Nephron (organoid): ENCODE measurements around the gene ECEL1.
"Not testable (repeated sequence)": the region's sequence is repeated elsewhere in the genome, so short reads cannot be mapped to it uniquely, and the experiment has no call there.

Source experiments
- H3K27ac Mint-ChIP-seq, 3 experiments: 2 replicates each; pipeline ENCODE4 v1.8.0; 2020; ENCODE audit warnings: mixed read lengths in 3 of 3, mild to moderate bottlenecking in 2 of 3, moderate library complexity in 1 of 3
- H3K27me3 Mint-ChIP-seq: 2 replicates; pipeline ENCODE4 v1.8.0; 2021; ENCODE audit warnings: low read depth, mild to moderate bottlenecking, moderate library complexity, mixed read lengths
- H3K36me3 Mint-ChIP-seq: 2 replicates; pipeline ENCODE4 v1.8.0; 2020; ENCODE audit warnings: low read depth, mixed read lengths
- H3K4me1 Mint-ChIP-seq: 2 replicates; pipeline ENCODE4 v1.8.0; 2020; ENCODE audit warnings: mixed read lengths
- H3K4me3 Mint-ChIP-seq, 3 experiments: 2 replicates each; pipeline ENCODE4 v1.8.0; 2020; ENCODE audit warnings: mild to moderate bottlenecking in 3 of 3, mixed read lengths in 3 of 3, moderate library complexity in 2 of 3
- H3K9me3 Mint-ChIP-seq: 2 replicates; pipeline ENCODE4 v1.8.0; 2020; ENCODE audit warnings: mixed read lengths
- CTCF ChIP-seq, 3 experiments: fragments of 200-600 bp; sonication (generic); IDR thresholded peaks; one replicate each; pipeline ENCODE4 v1.5.0; 2021; ENCODE audit warnings: antibody characterized with exemption in 3 of 3; ENCODE audit not compliant: unreplicated experiment in 3 of 3

ECEL1 gene

GRCh38 chr2:232436381-232437194 is 51.0 kb downstream of the ECEL1 start:
- H3K27me3 Mint-ChIP-seq: peaks cover 44% of the 10 kb centered on the region

GRCh38 chr2:232435805-232436204 is 51.8 kb downstream of the ECEL1 start:
- no peaks in the 10 kb centered on the region for H3K9me3 Mint-ChIP-seq
- no peaks in the 10 kb centered on the region for H3K4me1 Mint-ChIP-seq
- no peak overlapping the region for H3K4me3 Mint-ChIP-seq
- no peak overlapping the region for H3K27ac Mint-ChIP-seq
- peaks cover 45% of the 10 kb centered on the region for H3K27me3 Mint-ChIP-seq
- TF ChIP-seq CTCF (IDR thresholded peaks at IDR 0.05; ENCODE audit: unreplicated experiment in 3 of 3): no peak
- no peaks in the 10 kb centered on the region for H3K36me3 Mint-ChIP-seq

More at GRCh38 chr2:232436381-232437194, 51.0 kb downstream of the ECEL1 start:
- H3K9me3 Mint-ChIP-seq: no peaks in the 10 kb centered on the region
- no peak overlapping the region for H3K27ac Mint-ChIP-seq
- no peaks in the 10 kb centered on the region for H3K4me1 Mint-ChIP-seq
- no peak for TF ChIP-seq CTCF (IDR thresholded peaks at IDR 0.05; ENCODE audit: unreplicated experiment in 3 of 3)
- H3K36me3 Mint-ChIP-seq: no peaks in the 10 kb centered on the region
- H3K4me3 Mint-ChIP-seq: no peak overlapping the region

- no peak overlapping the region for H3K27ac Mint-ChIP-seq
- H3K36me3 Mint-ChIP-seq: no peaks in the 10 kb centered on the region
- peaks cover 41% of the 10 kb centered on the region for H3K27me3 Mint-ChIP-seq
- no peak for TF ChIP-seq CTCF (IDR thresholded peaks at IDR 0.05; ENCODE audit: unreplicated experiment in 3 of 3)
- H3K4me3 Mint-ChIP-seq: no peak overlapping the region
- H3K4me1 Mint-ChIP-seq: no peaks in the 10 kb centered on the region
- no peaks in the 10 kb centered on the region for H3K9me3 Mint-ChIP-seq
Observed at GRCh38 chr2:232435375-232435648, 52.3 kb downstream of the ECEL1 start.

GRCh38 chr2:232434563-232435374 is 52.9 kb downstream of the ECEL1 start:
- H3K9me3 Mint-ChIP-seq: no peaks in the 10 kb centered on the region
- H3K4me1 Mint-ChIP-seq: no peaks in the 10 kb centered on the region
- TF ChIP-seq CTCF (IDR thresholded peaks at IDR 0.05; ENCODE audit: unreplicated experiment in 3 of 3): no peak
- no peak overlapping the region for H3K27ac Mint-ChIP-seq
- H3K4me3 Mint-ChIP-seq: no peak overlapping the region
- H3K36me3 Mint-ChIP-seq: no peaks in the 10 kb centered on the region
- peaks cover 41% of the 10 kb centered on the region for H3K27me3 Mint-ChIP-seq

DNA sequence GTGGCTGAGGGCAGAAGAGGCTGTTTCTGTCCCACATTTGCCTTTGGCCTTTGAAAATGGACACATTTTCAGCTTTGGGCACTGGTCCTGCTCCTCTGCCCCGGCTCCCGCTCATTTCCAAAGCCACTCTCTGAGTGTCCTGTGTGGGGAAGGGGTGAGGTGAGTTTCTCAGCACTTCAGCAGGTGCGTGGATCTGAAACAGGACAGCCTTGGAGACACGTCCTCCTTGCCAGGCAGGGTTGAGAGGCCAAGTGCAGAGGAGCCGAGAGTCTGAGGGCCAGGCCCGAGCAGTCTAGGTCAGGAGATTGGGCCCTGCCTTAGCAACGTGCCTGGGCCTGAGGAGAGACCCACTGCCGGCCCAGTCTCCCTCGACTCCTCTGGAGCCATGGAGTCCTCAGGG is 53.5 kb downstream of the ECEL1 start:
- no peak for TF ChIP-seq CTCF (IDR thresholded peaks at IDR 0.05; ENCODE audit: unreplicated experiment in 3 of 3)
- no peaks in the 10 kb centered on the region for H3K36me3 Mint-ChIP-seq
- no peak overlapping the region for H3K27ac Mint-ChIP-seq
- peaks cover 41% of the 10 kb centered on the region for H3K27me3 Mint-ChIP-seq
- H3K9me3 Mint-ChIP-seq: no peaks in the 10 kb centered on the region
- no peaks in the 10 kb centered on the region for H3K4me1 Mint-ChIP-seq
- H3K4me3 Mint-ChIP-seq: no peak overlapping the region

DNA sequence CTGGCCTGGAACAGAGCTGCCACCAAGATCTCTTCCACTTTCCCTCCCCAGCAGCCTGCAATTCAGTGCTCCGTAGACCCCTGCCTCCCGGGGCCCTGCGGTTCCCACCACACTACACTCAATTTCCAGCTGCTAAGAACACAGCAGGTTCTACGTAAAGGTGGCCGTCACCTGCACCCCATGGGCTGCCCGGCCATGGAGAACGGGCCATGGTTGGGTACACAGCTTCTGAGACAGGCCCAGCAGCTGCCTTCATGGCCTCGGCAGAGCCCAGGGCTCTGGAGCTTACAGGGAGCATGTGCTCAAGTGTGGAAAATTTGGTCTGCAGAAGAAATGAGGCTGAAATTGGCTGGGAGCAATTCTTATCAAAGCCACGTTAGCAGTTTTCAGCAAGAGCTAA is 54.0 kb downstream of the ECEL1 start:
- Mint-ChIP-seq H3K27ac (peak overlapping the region in 2 of 3 experiments; percentile 55 to 62), H3K27me3 (peaks cover 41% of the 10 kb centered on the region)
- H3K4me1 Mint-ChIP-seq, H3K9me3 Mint-ChIP-seq, H3K4me3 Mint-ChIP-seq, H3K36me3 Mint-ChIP-seq: not testable (repeated sequence)
